CD1c-positive myeloid dendritic cell (primary cell): Measurements from ENCODE around the gene KMT2D.
A peak's percentile ranks its signal among the peaks of the same experiment; 100 is the strongest.

Experiments used
- DNase-seq: peaks from one replicate; pipeline ENCODE4 v3.0.0-alpha.2; 2016; ENCODE audit errors: extremely low spot score

Gene KMT2D, protein sequence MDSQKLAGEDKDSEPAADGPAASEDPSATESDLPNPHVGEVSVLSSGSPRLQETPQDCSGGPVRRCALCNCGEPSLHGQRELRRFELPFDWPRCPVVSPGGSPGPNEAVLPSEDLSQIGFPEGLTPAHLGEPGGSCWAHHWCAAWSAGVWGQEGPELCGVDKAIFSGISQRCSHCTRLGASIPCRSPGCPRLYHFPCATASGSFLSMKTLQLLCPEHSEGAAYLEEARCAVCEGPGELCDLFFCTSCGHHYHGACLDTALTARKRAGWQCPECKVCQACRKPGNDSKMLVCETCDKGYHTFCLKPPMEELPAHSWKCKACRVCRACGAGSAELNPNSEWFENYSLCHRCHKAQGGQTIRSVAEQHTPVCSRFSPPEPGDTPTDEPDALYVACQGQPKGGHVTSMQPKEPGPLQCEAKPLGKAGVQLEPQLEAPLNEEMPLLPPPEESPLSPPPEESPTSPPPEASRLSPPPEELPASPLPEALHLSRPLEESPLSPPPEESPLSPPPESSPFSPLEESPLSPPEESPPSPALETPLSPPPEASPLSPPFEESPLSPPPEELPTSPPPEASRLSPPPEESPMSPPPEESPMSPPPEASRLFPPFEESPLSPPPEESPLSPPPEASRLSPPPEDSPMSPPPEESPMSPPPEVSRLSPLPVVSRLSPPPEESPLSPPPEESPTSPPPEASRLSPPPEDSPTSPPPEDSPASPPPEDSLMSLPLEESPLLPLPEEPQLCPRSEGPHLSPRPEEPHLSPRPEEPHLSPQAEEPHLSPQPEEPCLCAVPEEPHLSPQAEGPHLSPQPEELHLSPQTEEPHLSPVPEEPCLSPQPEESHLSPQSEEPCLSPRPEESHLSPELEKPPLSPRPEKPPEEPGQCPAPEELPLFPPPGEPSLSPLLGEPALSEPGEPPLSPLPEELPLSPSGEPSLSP (N-terminal part only)

DNA sequence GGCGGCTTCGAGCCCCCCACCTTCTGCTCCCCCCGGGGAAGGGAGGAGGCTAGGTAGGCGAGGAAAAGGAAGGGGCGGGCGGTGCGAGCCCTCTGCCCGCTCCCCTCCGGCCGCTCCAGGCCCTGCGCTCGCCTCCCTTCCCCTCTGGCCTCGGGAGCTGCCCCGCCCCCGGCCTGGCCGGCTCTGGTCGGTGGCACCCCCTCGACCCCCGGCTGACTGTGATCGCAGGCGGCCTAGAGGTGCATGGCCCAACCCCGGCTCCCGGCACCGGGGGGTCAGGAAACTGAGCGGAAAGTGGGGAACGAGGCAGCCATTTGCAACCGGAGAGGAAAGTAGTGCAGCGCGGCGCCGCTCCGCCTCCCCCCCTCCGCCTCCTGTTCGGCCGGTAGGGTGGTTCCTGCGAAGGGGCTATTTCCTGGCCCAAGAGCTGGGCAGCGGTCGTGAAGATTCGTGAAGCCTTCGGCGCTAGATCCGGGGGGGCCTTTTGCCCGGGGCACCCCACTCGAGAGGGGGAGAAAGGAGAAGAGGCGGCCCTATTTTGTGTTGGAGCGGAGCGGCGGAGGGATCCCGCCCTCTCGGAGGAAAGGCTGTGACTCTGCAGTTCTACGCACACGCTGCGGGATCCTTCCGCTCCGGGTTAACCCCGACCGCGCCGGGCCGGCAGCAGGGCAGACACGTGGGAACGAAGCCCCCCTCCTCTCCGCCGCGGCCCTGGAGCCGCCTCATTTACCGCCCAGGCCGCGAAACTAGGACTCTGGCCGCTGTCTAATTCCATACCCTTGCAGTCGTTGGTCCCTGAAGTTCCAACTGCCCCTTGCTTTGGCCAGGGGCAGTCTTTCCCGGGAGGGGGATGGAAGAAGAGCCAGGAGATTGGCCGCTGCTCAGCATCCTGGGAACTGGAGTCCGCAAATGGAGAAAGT is at the start of gene KMT2D:
TSS of gene KMT2D (minus strand) at position 558 of the 920 bp plus-strand sequence. CDS start 5,470 bp downstream, outside the sequence.
- DNase-seq = peak; percentile 92

DNA sequence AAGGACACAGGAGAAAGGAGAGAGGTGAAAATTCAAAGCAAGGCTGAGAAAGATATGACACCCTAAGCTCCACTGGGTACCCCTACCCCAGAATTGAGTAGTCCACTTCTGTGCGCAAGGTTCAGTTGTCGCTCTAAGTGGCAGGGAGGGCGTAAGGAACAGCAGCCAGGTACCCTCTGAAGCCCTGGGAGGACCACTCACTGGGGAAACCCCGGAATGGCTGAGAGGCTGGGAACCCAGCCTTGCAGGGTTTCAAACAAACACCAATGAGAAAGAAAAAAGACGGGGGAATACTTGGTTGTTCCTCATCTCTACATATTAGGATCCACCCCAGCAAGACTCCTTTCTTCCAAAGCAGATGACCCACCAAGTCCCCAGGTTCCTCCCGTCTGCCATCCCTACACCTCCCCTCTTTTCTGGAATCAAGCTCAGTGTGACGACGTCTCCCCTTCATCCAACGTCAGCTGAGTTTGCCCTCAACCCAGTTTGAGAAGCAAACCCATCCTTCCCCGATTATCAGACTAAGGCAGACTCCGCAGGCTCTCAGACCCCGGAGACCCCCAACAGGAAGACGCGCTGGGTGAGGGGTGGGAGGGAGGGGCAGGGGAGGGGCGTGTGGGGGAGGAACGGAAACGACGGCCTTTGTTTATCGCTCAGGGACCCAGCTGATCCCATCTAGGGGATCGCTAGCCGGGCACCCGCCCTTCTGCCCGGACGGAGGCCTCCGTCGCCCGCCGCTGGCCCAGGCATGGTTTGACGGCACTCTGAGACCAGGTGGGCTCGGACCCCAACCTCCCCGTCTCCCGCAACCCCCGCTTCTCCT is 49.3 kb upstream of the KMT2D start:
- no peak for DNase-seq

DNA sequence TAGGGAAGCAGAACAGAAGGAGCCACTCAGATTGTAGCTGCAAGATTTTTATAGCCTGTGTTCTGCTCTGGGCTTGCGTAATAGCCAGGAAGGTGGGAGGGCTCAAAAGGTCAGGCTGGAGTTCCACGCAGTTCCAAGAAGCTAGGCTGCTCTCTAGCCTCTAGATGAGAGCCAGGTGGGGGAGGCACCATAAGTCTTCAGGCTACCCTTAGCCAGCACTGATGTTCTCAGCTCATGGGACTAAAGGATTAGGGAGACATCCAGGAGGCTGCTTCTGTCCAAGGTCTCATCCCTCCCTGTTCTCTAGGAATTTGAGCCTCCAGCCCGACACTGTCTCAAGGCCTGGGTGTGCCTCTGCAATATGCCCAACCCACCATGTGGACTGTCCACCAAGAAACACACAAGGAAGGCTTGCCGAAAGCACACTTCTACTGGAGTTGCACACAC is 48.4 kb upstream of the KMT2D start:
- DNase-seq = peak; percentile 84

DNA sequence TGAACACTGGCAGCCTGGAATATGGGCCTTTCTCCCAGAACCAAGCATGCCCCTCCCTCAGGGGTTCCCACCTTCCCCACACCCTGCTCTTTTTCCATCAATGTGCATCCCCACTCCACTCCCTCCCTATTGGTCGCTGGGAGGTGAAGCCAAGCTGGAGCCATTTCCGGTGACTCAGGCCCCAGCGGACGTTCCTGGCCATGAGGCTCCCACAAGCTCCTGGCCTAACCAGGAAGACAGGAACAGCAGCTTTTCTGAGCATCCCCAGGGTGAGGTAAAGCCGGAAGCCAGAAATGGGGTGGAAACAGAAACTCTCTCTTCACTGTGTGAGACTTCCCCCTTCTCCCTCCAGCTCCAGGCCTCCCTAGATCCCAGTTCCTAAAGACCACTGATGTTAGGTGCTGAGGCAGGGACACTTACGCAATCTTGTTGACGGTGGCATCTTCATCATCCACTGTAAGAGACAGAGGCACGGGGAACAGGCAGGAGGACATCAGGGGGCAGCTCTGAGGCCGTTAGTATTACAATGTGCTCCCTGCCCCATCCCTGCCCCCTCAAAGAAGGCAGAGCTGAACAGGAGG is 45.0 kb upstream of the KMT2D start:
- no peak for DNase-seq

DNA sequence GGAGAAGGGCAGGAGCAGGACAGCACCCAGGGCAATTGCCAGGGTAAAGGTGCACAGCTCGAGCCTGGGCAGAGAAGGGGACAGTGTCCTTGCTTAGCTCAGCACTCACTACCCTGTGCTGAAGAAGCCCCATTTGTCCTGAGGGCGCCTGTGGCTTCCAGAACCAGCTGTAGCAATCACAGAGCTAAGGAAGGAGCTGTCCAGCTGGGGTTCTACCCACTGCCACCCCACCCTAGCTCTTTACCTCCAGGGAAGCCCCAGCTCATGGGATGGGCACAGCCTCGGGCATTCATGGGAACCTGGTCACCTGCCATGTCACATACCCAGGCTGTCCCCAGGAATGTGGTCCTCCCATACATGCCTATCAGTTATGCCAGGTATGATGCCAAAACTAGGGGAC is 44.2 kb upstream of the KMT2D start:
- no peak for DNase-seq

DNA sequence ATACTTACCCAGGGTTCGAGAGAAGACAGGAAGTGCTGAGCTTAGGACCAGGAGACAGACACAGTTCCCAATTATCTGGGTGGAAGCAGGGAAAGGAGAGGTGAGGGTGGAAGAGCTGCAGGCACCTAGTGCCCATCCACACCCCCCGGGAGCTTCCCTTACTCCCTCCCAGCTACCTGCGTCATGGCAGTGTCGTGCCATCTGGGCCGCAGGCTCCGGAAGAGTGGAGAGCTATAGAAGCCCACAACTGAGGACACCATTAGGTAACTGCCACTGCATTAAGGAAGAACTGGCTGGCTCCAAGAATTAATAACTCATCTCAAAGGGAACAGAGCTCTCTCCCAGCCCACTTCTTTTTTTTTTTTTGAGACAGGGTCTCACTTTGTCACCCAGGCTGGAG is 39.8 kb upstream of the KMT2D start:
- no peak for DNase-seq

DNA sequence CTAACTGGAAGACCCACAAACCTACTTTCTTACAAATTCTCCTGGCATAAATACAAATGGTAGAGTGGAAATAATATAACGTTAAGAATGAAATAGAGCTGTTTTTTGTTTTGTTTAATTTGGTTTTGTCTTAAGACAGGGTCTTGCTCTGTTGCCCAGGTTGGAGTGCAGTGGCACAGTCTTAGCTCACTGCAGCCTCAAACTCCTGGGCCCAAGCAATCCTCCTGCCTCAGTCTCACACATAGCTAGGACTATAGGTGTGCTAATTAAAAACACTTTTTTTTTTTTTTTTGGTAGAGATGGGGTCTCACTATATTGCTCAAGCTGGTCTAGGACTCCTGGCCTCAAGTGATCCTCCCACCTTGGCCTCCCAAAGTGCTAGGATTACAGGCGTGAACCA is 38.1 kb upstream of the KMT2D start:
- DNase-seq = no peak

DNA sequence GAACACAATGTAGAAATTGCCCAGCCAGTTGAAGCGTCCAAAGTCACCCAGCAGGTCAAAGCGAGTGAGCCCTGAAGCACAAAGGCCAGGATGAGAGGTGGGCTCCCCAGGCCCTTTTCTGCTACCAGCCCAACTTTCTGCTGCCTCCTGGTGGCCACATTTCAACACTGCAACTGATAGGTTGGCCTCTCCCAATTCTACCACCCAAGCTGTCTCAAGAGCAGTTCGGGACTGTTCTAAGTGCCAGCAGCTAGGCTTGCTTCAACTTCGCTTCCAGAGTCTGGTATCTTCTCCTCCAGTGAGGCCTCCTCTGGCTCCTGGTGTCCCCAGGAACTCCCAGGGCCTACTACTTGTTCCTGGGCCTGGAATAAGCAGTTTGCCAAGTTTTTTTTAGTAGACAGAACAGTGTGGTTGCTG is 37.4 kb upstream of the KMT2D start:
- peak; percentile 61 for DNase-seq

DNA sequence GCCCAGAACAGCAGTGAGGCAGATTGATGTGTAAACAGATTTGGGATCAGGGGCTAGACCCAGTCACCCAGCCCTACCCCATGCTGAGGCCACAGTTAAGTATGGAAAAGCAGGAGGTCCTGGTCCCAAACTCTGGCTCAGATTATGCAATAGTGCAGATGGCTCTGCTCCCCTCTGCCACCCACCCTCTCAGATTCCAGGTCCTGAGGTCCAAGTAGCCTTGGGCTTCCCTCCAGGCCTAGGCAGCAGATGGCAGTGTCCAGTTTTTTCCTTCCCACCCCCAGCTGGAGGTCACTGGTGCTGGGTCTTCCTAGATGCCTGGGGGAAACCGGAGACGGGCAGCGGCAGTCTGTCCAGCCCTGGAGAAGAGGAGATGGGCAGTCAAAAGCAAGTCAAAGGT is 36.8 kb upstream of the KMT2D start:
- no peak for DNase-seq

DNA sequence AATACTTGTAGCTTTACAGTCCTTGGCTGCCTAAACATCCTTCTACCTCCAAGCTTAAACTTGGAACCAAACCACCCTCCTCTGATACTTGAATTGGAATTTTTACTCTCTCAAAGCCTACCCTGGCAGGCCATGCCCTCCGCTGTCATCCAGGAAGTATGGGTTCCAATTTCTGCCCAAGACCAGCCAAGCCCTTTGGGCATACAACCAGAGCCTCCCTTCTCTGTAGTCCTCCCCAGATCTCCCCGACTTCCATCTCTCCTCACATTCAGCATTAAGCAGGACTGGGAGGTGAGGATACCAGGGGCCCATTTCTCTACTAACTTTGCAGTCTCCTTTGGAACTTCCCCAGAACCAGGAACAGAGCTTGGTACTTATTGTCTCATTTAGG is 34.4 kb upstream of the KMT2D start:
- DNase-seq = no peak

DNA sequence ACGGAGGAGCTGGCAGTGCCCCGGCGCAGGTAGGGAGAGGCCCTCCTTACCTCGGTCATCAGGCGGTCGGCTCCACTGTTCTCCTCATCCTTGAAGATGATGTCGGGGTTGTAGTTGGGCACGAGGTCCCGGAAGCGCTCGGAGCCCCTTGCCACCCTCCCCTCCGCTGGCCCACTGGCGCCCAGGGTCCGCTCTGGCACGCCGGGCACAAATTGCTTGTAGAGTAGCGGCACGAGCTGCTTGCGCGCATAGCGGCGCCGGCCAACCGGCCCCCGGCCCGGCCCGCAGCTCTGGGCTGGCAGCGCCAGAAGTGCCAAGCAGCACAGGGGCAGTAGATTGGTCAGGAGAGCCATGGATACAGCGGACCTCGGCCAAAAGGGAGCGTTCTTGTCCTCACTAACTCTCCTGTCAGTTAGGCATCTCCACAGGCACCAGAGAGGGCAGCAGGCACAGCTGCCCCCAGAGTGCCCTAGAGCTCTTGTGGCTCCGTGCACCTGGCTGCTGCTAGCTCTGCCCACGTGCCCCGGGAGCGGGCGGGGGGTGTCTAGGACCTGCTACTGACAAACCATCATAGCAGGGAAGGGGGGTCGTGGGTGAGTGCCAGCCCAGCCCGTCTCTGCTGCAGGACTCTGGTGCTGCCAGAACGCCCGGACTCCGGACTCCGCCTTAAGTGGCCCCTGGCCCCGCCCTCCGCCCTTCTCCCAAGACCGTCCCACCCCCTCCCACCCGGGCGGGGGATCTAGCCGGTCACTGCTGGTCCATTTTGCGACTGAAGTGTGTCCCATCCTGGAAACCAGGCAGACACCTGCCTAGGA is 33.8 kb upstream of the KMT2D start, which contains the start of gene DHH:
TSS of gene DHH (minus strand) at position 642 of the 815 bp plus-strand sequence. CDS start at position 353, 289 bp downstream.
- no peak for DNase-seq

DNA sequence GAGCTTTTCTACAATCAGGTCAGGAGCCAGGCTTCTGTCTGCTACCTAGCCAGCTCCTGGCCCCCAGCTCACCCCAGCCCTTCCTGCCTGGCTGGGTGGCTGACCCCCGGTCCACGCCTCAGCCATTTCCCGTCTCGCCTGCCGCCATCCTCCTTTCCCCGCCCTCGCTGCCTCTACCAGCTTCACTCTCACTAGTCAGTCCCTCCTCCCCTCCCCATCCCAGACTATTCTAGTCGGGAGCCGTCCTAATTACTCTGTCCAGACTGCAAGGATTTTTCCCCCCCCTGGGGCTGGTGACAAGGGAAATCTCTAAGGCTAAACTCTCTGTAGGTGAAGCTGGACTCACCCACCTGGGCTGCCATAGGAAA is 33.2 kb upstream of the KMT2D start:
- no peak for DNase-seq

DNA sequence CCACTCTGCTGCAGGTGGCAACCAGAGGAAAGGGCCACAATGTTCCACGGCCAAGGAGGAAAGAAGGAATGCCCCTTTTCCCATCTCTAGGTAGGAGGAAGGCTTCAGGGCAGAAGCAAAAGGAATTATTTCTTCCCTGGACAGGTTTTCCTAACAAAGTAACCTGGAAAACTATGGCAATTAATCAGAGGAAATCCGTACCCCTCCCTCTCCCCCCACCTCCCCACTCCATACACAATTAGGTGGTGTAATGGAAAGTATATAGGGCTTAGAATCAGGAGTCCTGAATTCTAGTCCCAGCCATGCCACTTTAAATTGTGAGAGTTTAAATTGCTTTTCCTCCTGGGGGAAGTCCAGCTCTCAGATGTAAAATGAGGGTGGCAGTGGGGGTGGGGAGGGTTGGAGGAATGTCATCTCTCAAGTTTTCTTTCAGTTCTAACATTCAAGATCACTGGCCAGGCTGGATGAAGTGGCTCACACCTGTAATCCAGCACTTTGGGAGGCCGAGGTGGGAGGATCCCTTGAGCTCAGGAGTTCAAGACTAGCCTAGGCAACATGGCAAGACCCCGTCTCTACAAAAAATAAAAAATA is 32.3 kb upstream of the KMT2D start:
- DNase-seq = no peak

DNA sequence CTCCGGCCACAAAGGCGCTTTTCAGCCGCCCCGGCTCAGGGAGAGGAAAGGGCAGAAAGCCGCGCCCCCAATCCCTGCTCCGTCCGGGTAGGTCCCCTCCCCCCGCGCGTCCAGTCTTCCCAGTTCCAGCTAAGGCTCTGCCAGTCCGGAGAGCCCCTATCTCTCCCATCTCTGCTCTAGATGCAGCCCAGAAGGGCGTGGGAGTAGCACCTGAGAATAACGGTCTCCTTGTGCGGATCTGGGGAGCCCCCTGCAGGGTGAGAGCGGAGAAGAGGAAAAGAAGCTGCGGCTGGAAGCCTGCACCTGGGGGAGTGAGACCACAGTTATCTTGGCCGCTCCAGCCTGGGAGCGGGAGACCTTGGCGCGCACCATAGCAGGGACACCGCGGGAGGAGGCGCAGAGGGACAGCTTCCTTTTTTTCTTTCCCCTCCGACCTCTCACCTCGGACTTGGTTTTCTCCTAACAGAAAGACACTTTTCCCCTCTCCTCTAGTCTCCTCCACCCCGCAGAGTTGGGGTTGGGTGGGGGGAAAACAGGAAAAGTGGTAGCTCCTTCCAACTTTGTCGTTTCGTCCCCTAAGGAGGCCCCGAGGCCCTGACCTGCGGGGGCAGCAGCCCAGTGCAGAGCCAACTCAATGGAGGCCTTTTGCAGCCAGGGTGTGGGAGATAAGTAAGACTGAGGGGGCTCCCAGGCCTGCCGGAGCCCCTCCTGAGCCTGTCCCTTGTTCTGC is 31.7 kb upstream of the KMT2D start:
- DNase-seq = peak; percentile 35

DNA sequence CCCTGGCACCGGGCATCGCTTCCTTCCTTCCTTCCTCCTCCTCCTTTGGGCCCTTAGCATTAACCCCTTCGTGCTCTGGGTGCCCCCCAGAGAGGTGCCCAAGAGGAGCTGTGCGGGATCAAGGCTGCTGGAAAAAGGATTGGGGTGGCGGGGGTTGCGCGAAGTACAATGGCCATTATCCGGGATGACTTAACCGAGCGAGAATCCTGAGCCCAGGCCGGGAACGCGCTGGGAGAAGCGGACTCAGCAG is 31.2 kb upstream of the KMT2D start:
- no peak for DNase-seq

DNA sequence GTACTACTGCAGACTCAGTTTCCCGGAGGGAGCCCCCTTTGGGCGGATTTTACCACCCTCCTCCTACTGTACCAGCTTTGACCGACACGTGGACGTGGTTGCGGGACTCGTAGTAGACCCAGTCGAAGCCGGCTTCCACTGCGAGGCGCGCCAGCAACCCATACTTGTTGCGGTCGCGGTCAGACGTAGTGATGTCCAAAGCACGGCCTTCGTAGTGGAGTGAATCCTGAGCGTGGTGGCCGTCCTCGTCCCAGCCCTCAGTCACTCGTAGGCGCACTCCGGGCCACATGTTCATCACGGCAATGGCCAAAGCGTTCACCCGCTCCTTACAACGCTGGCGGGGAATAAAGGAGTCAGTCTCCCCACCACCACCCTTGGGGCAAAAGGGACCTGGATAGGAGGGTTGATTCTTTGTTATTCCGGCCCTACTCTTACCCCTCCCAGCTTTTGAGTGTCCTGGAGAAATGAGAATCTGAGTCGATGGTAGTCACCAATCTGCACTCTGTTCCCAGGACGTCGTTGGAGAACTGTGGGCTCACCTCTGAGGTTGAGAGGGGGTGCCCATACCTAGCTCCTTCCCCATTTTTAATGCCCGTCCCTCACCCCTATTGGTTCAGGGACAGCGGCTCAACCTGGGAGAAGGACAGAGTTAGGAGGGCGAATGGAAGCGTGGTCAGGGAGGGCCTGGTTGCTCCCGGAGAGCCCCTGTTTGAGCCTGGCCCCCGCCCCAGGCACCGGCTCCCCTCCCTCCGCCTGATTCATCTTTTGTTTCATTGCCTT is 30.7 kb upstream of the KMT2D start:
- no peak for DNase-seq

DNA sequence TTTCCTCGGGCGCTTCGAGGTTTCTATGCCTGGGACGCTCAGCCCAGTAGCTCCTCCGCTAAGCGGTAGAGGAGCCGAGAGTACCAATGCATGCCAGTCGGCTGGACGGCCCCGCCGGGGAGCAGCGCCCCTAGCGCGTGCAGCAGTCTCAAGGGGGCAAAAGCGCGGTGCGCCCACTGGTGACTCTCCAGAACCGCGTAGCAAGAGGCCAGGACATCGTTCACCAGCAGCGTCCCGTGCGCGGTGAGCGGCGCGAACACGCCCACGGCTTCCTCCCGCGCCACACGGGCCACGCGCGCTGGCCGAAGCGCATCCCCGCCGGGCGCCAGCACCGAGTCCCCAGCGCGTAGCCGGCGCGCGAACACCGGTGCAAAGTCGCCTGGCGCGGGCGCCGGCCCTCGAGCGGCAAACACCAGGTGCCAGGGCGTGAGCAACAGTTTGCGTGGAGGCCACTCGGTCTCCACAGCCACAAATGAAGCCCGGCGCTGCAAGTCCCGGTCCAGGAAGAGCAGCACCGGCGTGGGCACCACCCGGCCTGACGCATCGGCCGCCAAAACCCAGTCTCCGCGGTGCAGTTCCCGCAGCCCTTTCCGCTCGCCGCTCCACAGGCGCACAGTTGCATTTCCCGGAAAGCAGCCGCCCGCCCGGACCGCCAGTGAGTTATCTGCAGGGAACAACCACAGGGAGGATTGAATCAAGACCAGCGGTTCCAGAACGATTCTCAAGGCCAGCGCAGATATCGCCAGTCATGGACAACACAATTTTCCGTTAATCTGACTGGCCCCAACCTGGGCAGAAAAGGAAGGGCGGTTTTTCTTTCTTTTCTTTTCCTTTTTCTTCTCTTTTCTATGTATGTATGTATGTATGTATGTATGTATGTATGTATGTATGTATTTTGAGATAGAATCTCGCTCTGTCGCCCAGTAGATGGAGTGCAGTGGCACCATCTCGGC is 29.5 kb upstream of the KMT2D start:
- DNase-seq = peak; percentile 50
